HepG2 (cell line): ENCODE data around the gene NCOA7. TPM values are rescaled to one million over a fixed set of nuclear protein-coding genes. Genes with fewer than 3 reads are reported as not detected.

Experiments used
- ARID3A ChIP-seq: IDR thresholded peaks from 2 replicates; pipeline ENCODE4 v1.6.1; 2012; ENCODE audit warnings: low read depth, low read length, improper control_type of control experiment
- ARID4A ChIP-seq: sonication (generic); formaldehyde crosslinking; IDR thresholded peaks from 2 replicates; pipeline ENCODE4 v1.5.0; 2020; ENCODE audit warnings: mild to moderate bottlenecking, missing genetic modification reagents, borderline replicate concordance
- E2F1 ChIP-seq: sonication (generic); formaldehyde crosslinking; IDR thresholded peaks from 2 replicates; pipeline ENCODE4 v1.5.0; 2020; ENCODE audit warnings: missing genetic modification reagents
- LBX2 ChIP-seq: sonication (generic); formaldehyde crosslinking; IDR thresholded peaks from 2 replicates; pipeline ENCODE4 v1.5.0; 2020; ENCODE audit warnings: missing genetic modification reagents, mild to moderate bottlenecking, borderline replicate concordance
- RNF219 ChIP-seq: sonication (generic); formaldehyde crosslinking; IDR thresholded peaks from 2 replicates; pipeline ENCODE4 v1.5.0; 2020; ENCODE audit warnings: mild to moderate bottlenecking, missing genetic modification reagents
- TBX3 ChIP-seq: fragments of 450-650 bp; IDR thresholded peaks from 2 replicates; pipeline ENCODE4 v1.6.1; 2017; ENCODE audit warnings: antibody characterized with exemption, mild to moderate bottlenecking, inconsistent platforms, borderline replicate concordance
- ZFAT ChIP-seq: sonication (generic); formaldehyde crosslinking; conservative IDR thresholded peaks from 2 replicates; pipeline ENCODE4 v1.8.1; 2023; ENCODE audit warnings: missing genetic modification reagents, inconsistent platforms
- ZFY ChIP-seq: sonication (generic); formaldehyde crosslinking; IDR thresholded peaks from 2 replicates; pipeline ENCODE4 v1.4.0; 2020; ENCODE audit warnings: missing genetic modification reagents
- ZMYM4 ChIP-seq: sonication (generic); formaldehyde crosslinking; IDR thresholded peaks from 2 replicates; pipeline ENCODE4 v1.8.1; 2023; ENCODE audit warnings: mild to moderate bottlenecking, missing genetic modification reagents
- ZNF230 ChIP-seq: sonication (generic); formaldehyde crosslinking; IDR thresholded peaks from 2 replicates; pipeline ENCODE4 v1.4.0; 2020; ENCODE audit warnings: mild to moderate bottlenecking, missing genetic modification reagents
- ZNF335 ChIP-seq: sonication (generic); formaldehyde crosslinking; IDR thresholded peaks from 2 replicates; pipeline ENCODE4 v1.4.0; 2020; ENCODE audit warnings: missing genetic modification reagents
- polyA plus RNA-seq, 8 experiments: library from polyadenylated mRNA; depleted of rRNA in 3 of 8; stranded (reverse) in 7 of 8; unstranded in 1 of 8; fragments of >200 nt; fragmentation: Illumina TruSeq in 4 of 8; extraction: Trizol in 4 of 8; gene quantifications; 2 replicates each; pipeline versions ENCODE4 v1.2.1 to v1.2.3, GENCODE V29; 2011 to 2016; ENCODE audit warnings: low read depth in 4 of 8, missing spikeins in 1 of 8, mixed read lengths in 1 of 8; ENCODE audit not compliant: insufficient read depth in 1 of 8
- total RNA-seq, 5 experiments: library from RNA; depleted of rRNA; stranded (reverse); fragments of >200 nt; fragmentation: Illumina TruSeq; extraction: Trizol; gene quantifications; 2 replicates each; pipeline ENCODE4 v1.2.3, GENCODE V29; 2016; ENCODE audit warnings: low read depth in 1 of 5
- TF ChIP-seq, protein P1 (sequence below): sonication (generic); formaldehyde crosslinking; IDR thresholded peaks from 2 replicates; pipeline ENCODE4; 2020; ENCODE audit warnings: missing genetic modification reagents, mild to moderate bottlenecking, borderline replicate concordance
- TF ChIP-seq, protein P2 (sequence below): fragments of 450-650 bp; IDR thresholded peaks from 2 replicates; pipeline ENCODE4 v1.6.1; 2017; ENCODE audit warnings: mild to moderate bottlenecking

The NCOA7 gene
- total and polyA plus RNA-seq, 2 of the 13 experiments (the other 11 are each of a cell fraction or from before 2014, with no cell fraction given), result 13.6 to 20.8 TPM

GRCh38 chr6:125899726-125900182, 109.0 kb downstream of the NCOA7 start (continued):
- no peak for TF ChIP-seq E2F1 (CRISPR knock-in tag)
- no peak for TF ChIP-seq LBX2 (CRISPR knock-in tag)
- TF ChIP-seq ARID4A, result peak; percentile 25; the same call in 1 of the 2 replicates
- TF ChIP-seq TBX3, result no peak
- no peak for TF ChIP-seq RNF219 (CRISPR knock-in tag)
- TF ChIP-seq ZNF335, result no peak
- TF ChIP-seq ARID3A, result no peak; the same call in 1 of the 2 replicates
- no peak for TF ChIP-seq ZFAT (CRISPR knock-in tag)
- peak; percentile 86 for TF ChIP-seq ZMYM4 (CRISPR knock-in tag)
- peak; percentile 44; the same call in 1 of the 2 replicates for TF ChIP-seq ZFY (CRISPR knock-in tag)
- TF ChIP-seq, protein P1, sequence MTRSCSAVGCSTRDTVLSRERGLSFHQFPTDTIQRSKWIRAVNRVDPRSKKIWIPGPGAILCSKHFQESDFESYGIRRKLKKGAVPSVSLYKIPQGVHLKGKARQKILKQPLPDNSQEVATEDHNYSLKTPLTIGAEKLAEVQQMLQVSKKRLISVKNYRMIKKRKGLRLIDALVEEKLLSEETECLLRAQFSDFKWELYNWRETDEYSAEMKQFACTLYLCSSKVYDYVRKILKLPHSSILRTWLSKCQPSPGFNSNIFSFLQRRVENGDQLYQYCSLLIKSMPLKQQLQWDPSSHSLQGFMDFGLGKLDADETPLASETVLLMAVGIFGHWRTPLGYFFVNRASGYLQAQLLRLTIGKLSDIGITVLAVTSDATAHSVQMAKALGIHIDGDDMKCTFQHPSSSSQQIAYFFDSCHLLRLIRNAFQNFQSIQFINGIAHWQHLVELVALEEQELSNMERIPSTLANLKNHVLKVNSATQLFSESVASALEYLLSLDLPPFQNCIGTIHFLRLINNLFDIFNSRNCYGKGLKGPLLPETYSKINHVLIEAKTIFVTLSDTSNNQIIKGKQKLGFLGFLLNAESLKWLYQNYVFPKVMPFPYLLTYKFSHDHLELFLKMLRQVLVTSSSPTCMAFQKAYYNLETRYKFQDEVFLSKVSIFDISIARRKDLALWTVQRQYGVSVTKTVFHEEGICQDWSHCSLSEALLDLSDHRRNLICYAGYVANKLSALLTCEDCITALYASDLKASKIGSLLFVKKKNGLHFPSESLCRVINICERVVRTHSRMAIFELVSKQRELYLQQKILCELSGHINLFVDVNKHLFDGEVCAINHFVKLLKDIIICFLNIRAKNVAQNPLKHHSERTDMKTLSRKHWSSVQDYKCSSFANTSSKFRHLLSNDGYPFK (CRISPR knock-in tag), result no peak
- TF ChIP-seq ZNF230, result no peak
- TF ChIP-seq, protein P2, sequence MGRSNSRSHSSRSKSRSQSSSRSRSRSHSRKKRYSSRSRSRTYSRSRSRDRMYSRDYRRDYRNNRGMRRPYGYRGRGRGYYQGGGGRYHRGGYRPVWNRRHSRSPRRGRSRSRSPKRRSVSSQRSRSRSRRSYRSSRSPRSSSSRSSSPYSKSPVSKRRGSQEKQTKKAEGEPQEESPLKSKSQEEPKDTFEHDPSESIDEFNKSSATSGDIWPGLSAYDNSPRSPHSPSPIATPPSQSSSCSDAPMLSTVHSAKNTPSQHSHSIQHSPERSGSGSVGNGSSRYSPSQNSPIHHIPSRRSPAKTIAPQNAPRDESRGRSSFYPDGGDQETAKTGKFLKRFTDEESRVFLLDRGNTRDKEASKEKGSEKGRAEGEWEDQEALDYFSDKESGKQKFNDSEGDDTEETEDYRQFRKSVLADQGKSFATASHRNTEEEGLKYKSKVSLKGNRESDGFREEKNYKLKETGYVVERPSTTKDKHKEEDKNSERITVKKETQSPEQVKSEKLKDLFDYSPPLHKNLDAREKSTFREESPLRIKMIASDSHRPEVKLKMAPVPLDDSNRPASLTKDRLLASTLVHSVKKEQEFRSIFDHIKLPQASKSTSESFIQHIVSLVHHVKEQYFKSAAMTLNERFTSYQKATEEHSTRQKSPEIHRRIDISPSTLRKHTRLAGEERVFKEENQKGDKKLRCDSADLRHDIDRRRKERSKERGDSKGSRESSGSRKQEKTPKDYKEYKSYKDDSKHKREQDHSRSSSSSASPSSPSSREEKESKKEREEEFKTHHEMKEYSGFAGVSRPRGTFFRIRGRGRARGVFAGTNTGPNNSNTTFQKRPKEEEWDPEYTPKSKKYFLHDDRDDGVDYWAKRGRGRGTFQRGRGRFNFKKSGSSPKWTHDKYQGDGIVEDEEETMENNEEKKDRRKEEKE, result no peak
